Right lobe of liver (tissue), 6 donors: ENCODE measurements around the gene MOB1B. TPM values are rescaled to one million over a fixed set of nuclear protein-coding genes. Genes with fewer than 3 reads are reported as not detected.
"Not testable (repeated sequence)": the region's sequence is repeated elsewhere in the genome, so short reads cannot be mapped to it uniquely, and the experiment has no call there.

Source experiments
- ATAC-seq, 4 donors: fragments of 200-7000 bp; cut with Tn5 transposase; one replicate each; pipeline ENCODE4 v1.9.1; 2020; ENCODE audit warnings: mild to moderate bottlenecking in 4 of 4, moderate library complexity in 4 of 4
- DNase-seq, 3 donors: peaks; one replicate each; pipeline ENCODE4 v3.0.0-alpha.2; 2020
- H3K27ac ChIP-seq, 3 donors: fragments of 200-600 bp; one replicate each; pipeline ENCODE4 v1.8.0; 2022
- H3K27me3 ChIP-seq, 2 donors: fragments of 200-600 bp; one replicate each; pipeline ENCODE4 v1.8.0; 2022
- H3K36me3 ChIP-seq, 4 donors: fragments of 200-600 bp; sonication (generic) in 1 of 4; one replicate each; pipeline versions ENCODE4 v1.5.1 to v1.8.0; 2017 to 2022; ENCODE audit warnings: control low read depth in 1 of 4
- H3K4me1 ChIP-seq, 4 donors: fragments of 200-600 bp; sonication (generic) in 1 of 4; one replicate each; pipeline versions ENCODE4 v1.5.1 to v1.8.0; 2017 to 2022; ENCODE audit warnings: control low read depth in 1 of 4
- H3K4me3 ChIP-seq, 3 donors: fragments of 200-600 bp; one replicate each; pipeline ENCODE4 v1.8.0; 2022
- H3K9me3 ChIP-seq, 4 donors: fragments of 200-600 bp; sonication (generic) in 1 of 4; one replicate each; pipeline versions ENCODE4 v1.5.1 to v1.8.0; 2017 to 2022; ENCODE audit warnings: control low read depth in 1 of 4
- POLR2A ChIP-seq: fragments of 450-650 bp; IDR thresholded peaks from one replicate; pipeline ENCODE4 v1.6.1; 2017; ENCODE audit warnings: antibody characterized with exemption, mild to moderate bottlenecking
- WGBS: methylation state at CpG from one replicate; pipeline ENCODE4 v1.1.6; 2018; ENCODE audit warnings: low coverage, low lambda C conversion rate; ENCODE audit not compliant: insufficient coverage; ENCODE audit errors: missing lambda C conversion rate; 5-methylcytosine and 5-hydroxymethylcytosine counted together
- intact Hi-C, 2 donors: fragments of 100-400 bp; cut with DNase I; formaldehyde crosslinking; loops; one replicate each; pipeline versions ENCODE4 v1.11.2 to v1.14.1; 2022
- total RNA-seq, 6 experiments: library from RNA; depleted of rRNA in 2 of 6; stranded (reverse); fragments of >200 nt in 2 of 6; fragmentation: NEBNext Ultra II Directional in 3 of 6; extraction: Animal tissue kit (Norgen Biotek cat#: 25700) in 3 of 6; gene quantifications; one replicate each; pipeline versions ENCODE4 v1.1.0 to v1.2.4, GENCODE V29; 2016 to 2023
- TF ChIP-seq, protein P1 (sequence below), 4 donors: fragments of 200-600 bp in 3 of 4; fragments of 450-650 bp in 1 of 4; IDR thresholded peaks; one replicate each; pipeline versions ENCODE4 v1.5.1 to v1.8.0; 2016 to 2022; ENCODE audit warnings: antibody characterized with exemption in 4 of 4, mild to moderate bottlenecking in 2 of 4
- donor health status: DM: no; HTN: yes; CAD: no.
- donor health status: DM: no; HTN: no; CAD: no.
- donor health status: DM: no; HTN: no; CAD: no.
- donor health status: DM: no; HTN: yes; CAD: no.
- donor health status: DM: no; HTN: yes; CAD: no.

Gene MOB1B
- total RNA-seq, 6 experiments from 2014 or later = 4.4 to 13.0 (median 6.5) TPM

DNA sequence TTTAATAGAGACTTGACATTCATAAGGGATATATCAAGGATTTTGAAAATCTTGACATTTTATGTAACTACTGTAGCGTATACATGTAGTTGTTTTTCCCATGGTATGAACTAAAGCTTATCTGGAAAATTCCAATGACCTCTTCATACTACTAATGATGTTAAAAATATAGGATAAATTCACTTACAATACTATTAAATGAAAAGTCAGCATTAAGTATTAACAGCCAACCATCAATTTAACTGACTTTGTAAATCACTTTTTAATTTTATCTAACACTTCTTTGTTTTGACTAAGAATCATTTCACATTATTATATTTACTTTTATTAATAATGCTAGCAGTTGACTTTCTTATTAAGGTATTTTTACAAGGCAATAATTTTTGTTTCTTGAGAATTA lies 125.4 kb downstream of the MOB1B start:
- TF ChIP-seq POLR2A = no peak
- TF ChIP-seq, protein P1, sequence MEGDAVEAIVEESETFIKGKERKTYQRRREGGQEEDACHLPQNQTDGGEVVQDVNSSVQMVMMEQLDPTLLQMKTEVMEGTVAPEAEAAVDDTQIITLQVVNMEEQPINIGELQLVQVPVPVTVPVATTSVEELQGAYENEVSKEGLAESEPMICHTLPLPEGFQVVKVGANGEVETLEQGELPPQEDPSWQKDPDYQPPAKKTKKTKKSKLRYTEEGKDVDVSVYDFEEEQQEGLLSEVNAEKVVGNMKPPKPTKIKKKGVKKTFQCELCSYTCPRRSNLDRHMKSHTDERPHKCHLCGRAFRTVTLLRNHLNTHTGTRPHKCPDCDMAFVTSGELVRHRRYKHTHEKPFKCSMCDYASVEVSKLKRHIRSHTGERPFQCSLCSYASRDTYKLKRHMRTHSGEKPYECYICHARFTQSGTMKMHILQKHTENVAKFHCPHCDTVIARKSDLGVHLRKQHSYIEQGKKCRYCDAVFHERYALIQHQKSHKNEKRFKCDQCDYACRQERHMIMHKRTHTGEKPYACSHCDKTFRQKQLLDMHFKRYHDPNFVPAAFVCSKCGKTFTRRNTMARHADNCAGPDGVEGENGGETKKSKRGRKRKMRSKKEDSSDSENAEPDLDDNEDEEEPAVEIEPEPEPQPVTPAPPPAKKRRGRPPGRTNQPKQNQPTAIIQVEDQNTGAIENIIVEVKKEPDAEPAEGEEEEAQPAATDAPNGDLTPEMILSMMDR (IDR thresholded peaks at IDR 0.05) = no peak
- H3K36me3 ChIP-seq = no peaks in the 10 kb centered on the region
- WGBS = 100% methylated on average over 1 of the region's 1 CpG
- no peak for DNase-seq
- H3K4me1 ChIP-seq = peaks cover 0 to 12% (median 0%) of the 10 kb centered on the region in 4 donors
- no peaks in the 10 kb centered on the region for H3K27me3 ChIP-seq
- H3K9me3 ChIP-seq = no peaks in the 10 kb centered on the region
- no peak for ATAC-seq
- no peak overlapping the region for H3K4me3 ChIP-seq
- H3K27ac ChIP-seq = no peak overlapping the region
- intact Hi-C loops = no loop called here

DNA sequence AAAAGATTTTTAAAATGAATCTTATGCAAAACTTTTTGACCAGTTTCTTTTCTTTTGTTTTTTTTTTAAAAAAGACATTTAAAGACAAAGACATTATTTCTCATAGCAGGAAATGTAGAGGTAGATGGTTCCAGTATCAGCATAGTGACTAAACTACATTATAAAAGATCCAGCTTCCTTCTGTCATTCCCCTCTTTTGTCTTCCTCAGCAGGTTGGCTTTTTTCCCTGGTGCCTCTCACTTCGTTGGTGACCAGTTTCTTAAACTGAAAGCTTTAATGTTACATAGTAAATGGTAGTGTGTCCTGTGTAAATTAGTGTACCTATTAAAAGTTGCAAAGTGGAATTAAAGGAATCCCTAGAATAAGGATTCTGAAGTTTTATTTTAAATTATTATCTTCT lies 127.3 kb downstream of the MOB1B start:
- ATAC-seq (no peak), DNase-seq (no peak)
- Histone ChIP-seq H3K27me3 (no peaks in the 10 kb centered on the region), H3K27ac (no peak overlapping the region), H3K4me1 (peaks cover 0 to 12% (median 0%) of the 10 kb centered on the region in 4 donors), H3K9me3 (no peaks in the 10 kb centered on the region), H3K36me3 (no peaks in the 10 kb centered on the region), H3K4me3 (no peak overlapping the region)
- 70% methylated on average over 1 of the region's 1 CpG for WGBS
- TF ChIP-seq, protein P1 (IDR thresholded peaks at IDR 0.05) = no peak
- no peak for TF ChIP-seq POLR2A
- intact Hi-C loops = no loop called here

DNA sequence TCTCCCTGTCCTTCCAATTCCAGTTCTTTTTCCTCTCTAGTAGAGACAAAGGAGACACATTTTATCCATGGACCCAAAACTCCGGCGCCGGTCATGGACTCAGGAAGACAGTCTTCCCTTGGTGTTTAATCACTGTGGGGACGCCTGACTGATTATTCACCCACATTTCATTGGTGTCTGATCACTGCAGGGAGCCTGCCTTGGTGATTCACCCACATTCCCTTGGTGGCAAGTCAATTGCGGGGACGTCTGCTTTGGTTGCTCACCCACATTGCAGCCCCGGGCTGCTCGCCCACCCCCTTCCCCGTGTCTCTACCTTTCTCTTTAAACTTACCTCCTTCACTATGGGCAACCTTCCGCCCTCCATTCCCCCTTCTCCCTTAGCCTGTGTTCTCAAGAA lies 129.9 kb downstream of the MOB1B start:
- H3K36me3 ChIP-seq = not testable (repeated sequence)

More for the DNA sequence above, 129.9 kb downstream of the MOB1B start:
- intact Hi-C loops, H3K9me3 ChIP-seq, H3K27me3 ChIP-seq, H3K4me3 ChIP-seq, ATAC-seq, DNase-seq, H3K4me1 ChIP-seq, H3K27ac ChIP-seq: not testable (repeated sequence)
- 100% methylated on average over 7 of the region's 10 CpGs for WGBS

Other genes starting within 250 kb of the MOB1B start
- gene JCHAIN, start 235.9 kb upstream of the MOB1B start, total RNA-seq = 10 to 100 TPM in 3 of 6 experiments, 1 to 10 TPM in 3; 3.9 to 39.7 (median 9.3) TPM
- gene UTP3, start 213.8 kb upstream of the MOB1B start, total RNA-seq = 10 to 100 TPM; 10.2 to 22.3 (median 14.0) TPM
- gene RUFY3, start 180.4 kb upstream of the MOB1B start, total RNA-seq = 10 to 100 TPM; 24.1 to 58.3 (median 30.3) TPM
- 10 to 100 TPM; 26.8 to 42.2 (median 34.2) TPM for gene GRSF1, start 62.5 kb upstream of the MOB1B start, total RNA-seq
- gene DCK, start 91.3 kb downstream of the MOB1B start, total RNA-seq = 1 to 10 TPM; 1.9 to 7.2 (median 3.6) TPM